Uterus (tissue), 4 donors: Measurements from ENCODE around the gene CRACR2A. TPM values are rescaled to one million over a fixed set of nuclear protein-coding genes. Genes with fewer than 3 reads are reported as not detected.

Source experiments
- DNase-seq, 2 donors: peaks; one replicate each; pipeline ENCODE4 v3.0.0-alpha.2; 2019 to 2020
- H3K27ac ChIP-seq, 2 donors: fragments of 200-600 bp; sonication (generic); 1 replicate in 1 of 2; 2 replicates in 1 of 2; pipeline ENCODE4 v1.5.1; 2016 to 2018
- H3K27me3 ChIP-seq, 2 donors: fragments of 200-600 bp; sonication (generic); one replicate each; pipeline ENCODE4 v1.5.1; 2018 to 2019; ENCODE audit warnings: control low read depth in 1 of 2
- H3K36me3 ChIP-seq, 2 donors: fragments of 200-600 bp; sonication (generic); one replicate each; pipeline ENCODE4 v1.5.1; 2019; ENCODE audit warnings: control low read depth in 1 of 2
- H3K4me1 ChIP-seq, 2 donors: fragments of 200-600 bp; sonication (generic); one replicate each; pipeline ENCODE4 v1.5.1; 2018 to 2019; ENCODE audit warnings: control low read depth in 1 of 2
- H3K4me3 ChIP-seq, 2 donors: fragments of 200-600 bp; sonication (generic); 1 replicate in 1 of 2; 2 replicates in 1 of 2; pipeline ENCODE4 v1.5.1; 2018 to 2019; ENCODE audit warnings: mild to moderate bottlenecking in 1 of 2
- H3K9me3 ChIP-seq, 2 donors: fragments of 200-600 bp; sonication (generic); one replicate each; pipeline ENCODE4 v1.5.1; 2019; ENCODE audit warnings: control low read depth in 1 of 2
- CTCF ChIP-seq, 4 experiments: fragments of 200-600 bp in 2 of 4; fragments of 450-650 bp in 2 of 4; sonication (generic) in 2 of 4; IDR thresholded peaks; one replicate each; pipeline ENCODE4 v1.5.1; 2016 to 2019; ENCODE audit warnings: antibody characterized with exemption in 4 of 4, mild to moderate bottlenecking in 2 of 4, moderate library complexity in 1 of 4
- POLR2A ChIP-seq, 2 donors: fragments of 450-650 bp; IDR thresholded peaks; one replicate each; pipeline ENCODE4 v1.6.1; 2016; ENCODE audit warnings: antibody characterized with exemption in 2 of 2, mild to moderate bottlenecking in 1 of 2, moderate library complexity in 1 of 2
- intact Hi-C: fragments of 100-400 bp; cut with DNase I; formaldehyde crosslinking; loops from one replicate; pipeline ENCODE4 v1.15.1; 2023; ENCODE audit warnings: low total_unique reads
- total RNA-seq, 4 donors: library from RNA; depleted of rRNA in 3 of 4; stranded (reverse); fragments of >200 nt in 3 of 4; gene quantifications; one replicate each; pipeline versions ENCODE4 v1.1.0 to v1.2.4, GENCODE V29; 2014 to 2023
- donor health status: DM: yes; HTN: yes; CAD: no.

Gene CRACR2A
- total RNA-seq, 4 donors from 2014 or later = 0.88 to 33.6 (median 3.2) TPM

GRCh38 chr12:3628629-3629028 is 124.3 kb downstream of the CRACR2A start:
- H3K27me3 ChIP-seq = no peaks in the 10 kb centered on the region
- H3K9me3 ChIP-seq = no peaks in the 10 kb centered on the region
- no peaks in the 10 kb centered on the region for H3K36me3 ChIP-seq
- intact Hi-C loops = no loop called here
- H3K4me1 ChIP-seq = no peaks in the 10 kb centered on the region
- H3K27ac ChIP-seq = no peak overlapping the region
- TF ChIP-seq CTCF (IDR thresholded peaks at IDR 0.05) (no peak), POLR2A (IDR thresholded peaks at IDR 0.05) (no peak)
- no peak for DNase-seq
- H3K4me3 ChIP-seq = no peak overlapping the region

- Histone ChIP-seq H3K27me3 (no peaks in the 10 kb centered on the region), H3K9me3 (no peaks in the 10 kb centered on the region), H3K36me3 (no peaks in the 10 kb centered on the region), H3K4me3 (no peak overlapping the region), H3K4me1 (no peaks in the 10 kb centered on the region), H3K27ac (no peak overlapping the region)
- no peak for TF ChIP-seq CTCF (IDR thresholded peaks at IDR 0.05)
- no peak for TF ChIP-seq POLR2A (IDR thresholded peaks at IDR 0.05)
- intact Hi-C loops = no loop called here
- DNase-seq = no peak
Observed at GRCh38 chr12:3627336-3627735, 125.6 kb downstream of the CRACR2A start.

GRCh38 chr12:3624273-3624672 is 128.6 kb downstream of the CRACR2A start:
- intact Hi-C loops = no loop called here
- Histone ChIP-seq H3K9me3 (no peaks in the 10 kb centered on the region), H3K27me3 (no peaks in the 10 kb centered on the region), H3K4me1 (no peaks in the 10 kb centered on the region), H3K4me3 (no peak overlapping the region), H3K27ac (no peak overlapping the region), H3K36me3 (no peaks in the 10 kb centered on the region)
- TF ChIP-seq POLR2A (IDR thresholded peaks at IDR 0.05) = no peak
- TF ChIP-seq CTCF (IDR thresholded peaks at IDR 0.05) = no peak
- DNase-seq = no peak

- no peak for TF ChIP-seq POLR2A (IDR thresholded peaks at IDR 0.05)
- no peak for TF ChIP-seq CTCF (IDR thresholded peaks at IDR 0.05)
- intact Hi-C loops = no loop called here
- no peaks in the 10 kb centered on the region for H3K4me1 ChIP-seq
- no peaks in the 10 kb centered on the region for H3K27me3 ChIP-seq
- no peaks in the 10 kb centered on the region for H3K9me3 ChIP-seq
- no peaks in the 10 kb centered on the region for H3K36me3 ChIP-seq
- no peak for DNase-seq
- H3K4me3 ChIP-seq = no peak overlapping the region
- no peak overlapping the region for H3K27ac ChIP-seq
Observed at GRCh38 chr12:3622822-3623690, 129.9 kb downstream of the CRACR2A start.

- no peaks in the 10 kb centered on the region for H3K36me3 ChIP-seq
- H3K4me1 ChIP-seq = no peaks in the 10 kb centered on the region
- no peaks in the 10 kb centered on the region for H3K9me3 ChIP-seq
Observed at GRCh38 chr12:3622021-3622821, 130.7 kb downstream of the CRACR2A start.

More at GRCh38 chr12:3622021-3622821, 130.7 kb downstream of the CRACR2A start:
- intact Hi-C loops = no loop called here
- no peak for TF ChIP-seq CTCF (IDR thresholded peaks at IDR 0.05)
- TF ChIP-seq POLR2A (IDR thresholded peaks at IDR 0.05) = no peak
- no peak overlapping the region for H3K4me3 ChIP-seq
- no peaks in the 10 kb centered on the region for H3K27me3 ChIP-seq
- DNase-seq = no peak
- H3K27ac ChIP-seq = no peak overlapping the region
